ENCODE data around the gene WFIKKN1. TPM values are rescaled to one million over a fixed set of nuclear protein-coding genes. Genes with fewer than 3 reads are reported as not detected.

WFIKKN1 gene
- total RNA-seq, 1 donor from 2014 or later, result 0.41 TPM

GRCh38 chr16:680967-681745 is 50.4 kb downstream of the WFIKKN1 start:
- no peak for DNase-seq (ENCODE audit: low spot score in 2 of 2)
- FAIRE-seq, result no peak

DNA sequence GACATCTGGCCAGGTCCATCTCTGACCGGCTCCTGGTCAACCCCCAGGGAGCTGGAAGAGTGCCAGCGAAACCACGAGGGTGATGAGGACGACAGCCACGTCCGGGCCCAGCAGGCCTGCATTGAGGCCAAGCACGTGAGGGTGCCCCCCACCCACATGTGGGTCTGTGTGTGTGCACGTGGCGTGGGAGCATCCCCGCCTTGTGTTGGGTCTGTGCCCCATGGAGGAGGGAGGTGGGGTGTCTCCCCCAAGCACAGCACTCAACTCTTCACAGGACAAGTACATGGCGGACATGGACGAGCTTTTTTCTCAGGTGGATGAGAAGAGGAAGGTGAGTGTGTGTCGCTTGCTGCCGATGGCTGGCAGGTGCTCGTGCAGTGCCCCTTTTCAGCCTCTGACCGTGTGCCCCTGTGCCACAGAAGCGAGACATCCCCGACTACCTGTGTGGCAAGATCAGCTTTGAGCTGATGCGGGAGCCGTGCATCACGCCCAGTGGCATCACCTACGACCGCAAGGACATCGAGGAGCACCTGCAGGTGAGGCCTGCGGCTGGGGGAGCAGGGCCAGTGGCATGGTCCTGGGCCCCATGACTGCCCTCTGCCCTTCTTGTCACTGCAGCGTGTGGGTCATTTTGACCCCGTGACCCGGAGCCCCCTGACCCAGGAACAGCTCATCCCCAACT is 51.1 kb downstream of the WFIKKN1 start:
- DNase-seq (ENCODE audit: low spot score in 2 of 2) (no peak), FAIRE-seq (no peak)

GRCh38 chr16:682493-683395 is 52.0 kb downstream of the WFIKKN1 start:
- FAIRE-seq, result no peak
- no peak for DNase-seq (ENCODE audit: low spot score in 2 of 2)

GRCh38 chr16:683396-684070 is 52.7 kb downstream of the WFIKKN1 start:
- FAIRE-seq, result no peak
- DNase-seq (ENCODE audit: low spot score in 2 of 2), result no peak

Other genes with a start within 250 kb of the WFIKKN1 start
- gene PGAP6, start 249.0 kb upstream of the WFIKKN1 start, total RNA-seq, result 18.8 TPM
- 12.6 TPM for gene NME4, start 233.8 kb upstream of the WFIKKN1 start, total RNA-seq
- gene DECR2, start 229.1 kb upstream of the WFIKKN1 start, total RNA-seq, result 7.7 TPM
- gene RAB11FIP3, start 205.3 kb upstream of the WFIKKN1 start, total RNA-seq, result 26.5 TPM
- 7.3 TPM for gene CAPN15, start 103.3 kb upstream of the WFIKKN1 start, total RNA-seq
- gene PRR35, start 70.6 kb upstream of the WFIKKN1 start, total RNA-seq, result not detected
- 0.41 TPM for gene NHLRC4, start 64.0 kb upstream of the WFIKKN1 start, total RNA-seq
- 16.7 TPM for gene PIGQ, start 61.0 kb upstream of the WFIKKN1 start, total RNA-seq
- gene RAB40C, start 40.9 kb upstream of the WFIKKN1 start, total RNA-seq, result 25.3 TPM
- gene METTL26, start 5.3 kb downstream of the WFIKKN1 start, total RNA-seq, result 31.8 TPM
- gene MCRIP2, start 10.8 kb downstream of the WFIKKN1 start, total RNA-seq, result 9.8 TPM
- gene WDR90, start 18.4 kb downstream of the WFIKKN1 start, total RNA-seq, result 8.2 TPM
- gene RHOT2, start 37.1 kb downstream of the WFIKKN1 start, total RNA-seq, result 17.9 TPM
- gene RHBDL1, start 44.7 kb downstream of the WFIKKN1 start, total RNA-seq, result 2.0 TPM
- gene STUB1, start 49.4 kb downstream of the WFIKKN1 start, total RNA-seq, result 77.5 TPM
- 10.2 TPM for gene JMJD8, start 53.3 kb downstream of the WFIKKN1 start, total RNA-seq
- 2.9 TPM for gene WDR24, start 59.4 kb downstream of the WFIKKN1 start, total RNA-seq
- gene FBXL16, start 74.8 kb downstream of the WFIKKN1 start, total RNA-seq, result 4.5 TPM
- gene METRN, start 84.1 kb downstream of the WFIKKN1 start, total RNA-seq, result 23.6 TPM
- 13.0 TPM for gene ANTKMT, start 90.2 kb downstream of the WFIKKN1 start, total RNA-seq
- gene CCDC78, start 95.5 kb downstream of the WFIKKN1 start, total RNA-seq, result 4.5 TPM
- 11.4 TPM for gene HAGHL, start 96.1 kb downstream of the WFIKKN1 start, total RNA-seq
- 50.1 TPM for gene CIAO3, start 110.0 kb downstream of the WFIKKN1 start, total RNA-seq
- gene MSLN, start 129.7 kb downstream of the WFIKKN1 start, total RNA-seq, result not detected
- gene RPUSD1, start 157.4 kb downstream of the WFIKKN1 start, total RNA-seq, result 12.6 TPM
- 9.8 TPM for gene CHTF18, start 157.6 kb downstream of the WFIKKN1 start, total RNA-seq
- gene GNG13, start 169.7 kb downstream of the WFIKKN1 start, total RNA-seq, result not detected